Ishikawa (cell line): ENCODE data around the gene SEC11C.

ENCODE experiments used
- TEAD4 ChIP-seq: IDR thresholded peaks from 2 replicates; pipeline ENCODE4 v1.6.1; 2012
- YY1 ChIP-seq: IDR thresholded peaks from 2 replicates; pipeline ENCODE4 v1.6.1; 2012; ENCODE audit warnings: low read depth

- TF ChIP-seq YY1, result no peak
- TF ChIP-seq TEAD4, result no peak
Observed at GRCh38 chr18:59145055-59145454, 5.4 kb downstream of the SEC11C start.
